ENCODE results near the gene PCDHGB2.
"Not testable (repeated sequence)": the region's sequence is repeated elsewhere in the genome, so short reads cannot be mapped to it uniquely, and the experiment has no call there.

- TF ChIP-seq POLR2A (IDR thresholded peaks at IDR 0.05; ENCODE audit: low read depth, low read length); TAF1 (IDR thresholded peaks at IDR 0.05; ENCODE audit: borderline replicate concordance, low read depth, low read length): not testable (repeated sequence)
Observed at GRCh38 chr5:141407790-141408505, 48.2 kb downstream of the PCDHGB2 start, which contains the start of gene PCDHGB6.
